ENCODE data around the gene RPS13.
"Not testable (repeated sequence)": the region's sequence is repeated elsewhere in the genome, so short reads cannot be mapped to it uniquely, and the experiment has no call there.

Gene RPS13
- long read RNA-seq, donor 1, transcript RPS13-203 (5 exons, 664 nt) = minor isoform, 137 of 2,771 reads
- long read RNA-seq, donor 1, transcript RPS13-202 (6 exons, 646 nt) = major isoform, 2,104 of 2,771 reads
- long read RNA-seq, donor 1, transcript RPS13-208 (3 exons, 746 nt) = minor isoform, 146 of 2,771 reads
- long read RNA-seq, donor 1, transcript RPS13-207 (2 exons, 594 nt) = minor isoform, 35 of 2,771 reads
- long read RNA-seq, donor 1, partial matches to known transcripts = 227 of 2,771 reads
- long read RNA-seq, donor 1, other reads (novel, unspliced or antisense) = 86 of 2,771 reads
- long read RNA-seq, donor 2, transcript RPS13-202 (6 exons, 646 nt) = major isoform, 1,351 of 1,813 reads
- long read RNA-seq, donor 2, transcript RPS13-203 (5 exons, 664 nt) = minor isoform, 61 of 1,813 reads
- long read RNA-seq, donor 2, transcript RPS13-208 (3 exons, 746 nt) = minor isoform, 142 of 1,813 reads
- long read RNA-seq, donor 2, transcript RPS13-207 (2 exons, 594 nt) = minor isoform, 32 of 1,813 reads
- long read RNA-seq, donor 2, partial matches to known transcripts = 160 of 1,813 reads
- long read RNA-seq, donor 2, other reads (novel, unspliced or antisense) = 48 of 1,813 reads
- long read RNA-seq, donor 3, transcript RPS13-202 (6 exons, 646 nt) = major isoform, 661 of 891 reads
- long read RNA-seq, donor 3, transcript RPS13-208 (3 exons, 746 nt) = minor isoform, 40 of 891 reads
- long read RNA-seq, donor 3, transcript RPS13-207 (2 exons, 594 nt) = minor isoform, 7 of 891 reads
- long read RNA-seq, donor 3, transcript RPS13-203 (5 exons, 664 nt) = minor isoform, 35 of 891 reads
- long read RNA-seq, donor 3, partial matches to known transcripts = 111 of 891 reads
- long read RNA-seq, donor 3, other reads (novel, unspliced or antisense) = 26 of 891 reads
- long read RNA-seq, donor 4, transcript RPS13-207 (2 exons, 594 nt) = minor isoform, 23 of 1,546 reads
- long read RNA-seq, donor 4, transcript RPS13-202 (6 exons, 646 nt) = major isoform, 1,180 of 1,546 reads
- long read RNA-seq, donor 4, transcript RPS13-208 (3 exons, 746 nt) = minor isoform, 89 of 1,546 reads
- long read RNA-seq, donor 4, transcript RPS13-203 (5 exons, 664 nt) = minor isoform, 54 of 1,546 reads
- long read RNA-seq, donor 4, partial matches to known transcripts = 127 of 1,546 reads
- long read RNA-seq, donor 4, other reads (novel, unspliced or antisense) = 53 of 1,546 reads
- long read RNA-seq, donor 5, transcript RPS13-202 (6 exons, 646 nt) = major isoform, 1,385 of 1,755 reads
- long read RNA-seq, donor 5, transcript RPS13-203 (5 exons, 664 nt) = minor isoform, 69 of 1,755 reads
- long read RNA-seq, donor 5, transcript RPS13-207 (2 exons, 594 nt) = minor isoform, 13 of 1,755 reads
- long read RNA-seq, donor 5, transcript RPS13-208 (3 exons, 746 nt) = minor isoform, 64 of 1,755 reads
- long read RNA-seq, donor 5, partial matches to known transcripts = 154 of 1,755 reads
- long read RNA-seq, donor 5, other reads (novel, unspliced or antisense) = 47 of 1,755 reads
- long read RNA-seq, donor 6, transcript RPS13-208 (3 exons, 746 nt) = minor isoform, 177 of 2,006 reads
- long read RNA-seq, donor 6, transcript RPS13-202 (6 exons, 646 nt) = major isoform, 1,430 of 2,006 reads
- long read RNA-seq, donor 6, transcript RPS13-203 (5 exons, 664 nt) = minor isoform, 83 of 2,006 reads
- long read RNA-seq, donor 6, transcript RPS13-207 (2 exons, 594 nt) = minor isoform, 42 of 2,006 reads
- long read RNA-seq, donor 6, partial matches to known transcripts = 218 of 2,006 reads
- long read RNA-seq, donor 6, other reads (novel, unspliced or antisense) = 40 of 2,006 reads
- long read RNA-seq, donor 7, transcript RPS13-208 (3 exons, 746 nt) = minor isoform, 177 of 2,557 reads
- long read RNA-seq, donor 7, transcript RPS13-202 (6 exons, 646 nt) = major isoform, 1,909 of 2,557 reads
- long read RNA-seq, donor 7, transcript RPS13-207 (2 exons, 594 nt) = minor isoform, 34 of 2,557 reads
- long read RNA-seq, donor 7, transcript RPS13-203 (5 exons, 664 nt) = minor isoform, 110 of 2,557 reads
- long read RNA-seq, donor 7, partial matches to known transcripts = 237 of 2,557 reads
- long read RNA-seq, donor 7, other reads (novel, unspliced or antisense) = 63 of 2,557 reads
- long read RNA-seq, donor 8, transcript RPS13-203 (5 exons, 664 nt) = minor isoform, 77 of 1,583 reads
- long read RNA-seq, donor 8, transcript RPS13-208 (3 exons, 746 nt) = minor isoform, 63 of 1,583 reads
- long read RNA-seq, donor 8, transcript RPS13-207 (2 exons, 594 nt) = minor isoform, 14 of 1,583 reads
- long read RNA-seq, donor 8, transcript RPS13-202 (6 exons, 646 nt) = major isoform, 1,246 of 1,583 reads
- long read RNA-seq, donor 8, partial matches to known transcripts = 121 of 1,583 reads
- long read RNA-seq, donor 8, other reads (novel, unspliced or antisense) = 47 of 1,583 reads

- peak; percentile 92 for DNase-seq
These were observed at the start of gene RPS13 for GRCh38 chr11:17077520-17078401. Gene RPS13 (minus strand): TSS chr11:17077667. CDS start chr11:17077641, 26 bp downstream.

GRCh38 chr11:17121981-17122380 is 44.5 kb upstream of the RPS13 start:
- DNase-seq = no peak

GRCh38 chr11:17117262-17117661 is 39.8 kb upstream of the RPS13 start:
- DNase-seq = no peak

- DNase-seq = no peak
These were observed 38.6 kb upstream of the RPS13 start for GRCh38 chr11:17116117-17116516.

- DNase-seq = not testable (repeated sequence)
These were observed 30.3 kb upstream of the RPS13 start for GRCh38 chr11:17107745-17108144.

GRCh38 chr11:17105404-17106040 is 28.1 kb upstream of the RPS13 start:
- DNase-seq = not testable (repeated sequence)

GRCh38 chr11:17102462-17102861 is 25.0 kb upstream of the RPS13 start:
- DNase-seq = no peak

GRCh38 chr11:17098658-17099057 is 21.2 kb upstream of the RPS13 start:
- no peak for DNase-seq

GRCh38 chr11:17098038-17098437 is 20.6 kb upstream of the RPS13 start:
- no peak for DNase-seq

- not testable (repeated sequence) for DNase-seq
These were observed 8.5 kb upstream of the RPS13 start for GRCh38 chr11:17085976-17086375.

- no peak for DNase-seq
These were observed 287 bp downstream of the RPS13 start for GRCh38 chr11:17077240-17077519.

GRCh38 chr11:17076517-17077239 is 789 bp downstream of the RPS13 start:
- DNase-seq = no peak

GRCh38 chr11:17075506-17075905 is 2.0 kb downstream of the RPS13 start:
- no peak for DNase-seq

- DNase-seq = no peak
These were observed 4.0 kb downstream of the RPS13 start for GRCh38 chr11:17073370-17074027.

GRCh38 chr11:17067417-17067816 is 10.1 kb downstream of the RPS13 start:
- DNase-seq = no peak

GRCh38 chr11:17066691-17067090 is 10.8 kb downstream of the RPS13 start:
- no peak for DNase-seq
